ENCODE results near the gene TNFRSF18.
"Not testable (repeated sequence)": the region's sequence is repeated elsewhere in the genome, so short reads cannot be mapped to it uniquely, and the experiment has no call there.

The TNFRSF18 gene

GRCh38 chr1:1196431-1197187 lies 9.8 kb downstream of the TNFRSF18 start:
- DNase-seq = no peak

DNA sequence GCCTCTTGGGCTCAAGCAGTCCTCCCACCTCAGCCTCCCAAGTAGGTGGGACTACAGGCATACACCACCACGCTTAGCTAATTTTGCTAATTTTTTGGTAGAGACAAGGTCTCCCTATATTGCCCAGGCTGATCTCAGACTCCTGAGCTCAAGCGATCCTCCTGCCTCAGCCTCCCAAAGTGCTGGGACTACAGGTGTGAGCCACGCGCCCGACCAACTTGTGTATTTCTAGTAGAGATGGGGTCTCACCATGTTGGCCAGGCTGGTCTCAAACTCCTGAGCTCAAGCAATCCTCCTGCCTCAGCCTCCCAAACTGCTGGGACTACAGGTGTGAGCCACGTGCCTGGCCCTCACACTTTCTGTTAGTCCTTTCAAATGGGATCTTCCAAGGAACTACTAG lies 10.7 kb downstream of the TNFRSF18 start:
- not testable (repeated sequence) for DNase-seq

GRCh38 chr1:1194723-1195122 lies 11.7 kb downstream of the TNFRSF18 start:
- DNase-seq = no peak

DNA sequence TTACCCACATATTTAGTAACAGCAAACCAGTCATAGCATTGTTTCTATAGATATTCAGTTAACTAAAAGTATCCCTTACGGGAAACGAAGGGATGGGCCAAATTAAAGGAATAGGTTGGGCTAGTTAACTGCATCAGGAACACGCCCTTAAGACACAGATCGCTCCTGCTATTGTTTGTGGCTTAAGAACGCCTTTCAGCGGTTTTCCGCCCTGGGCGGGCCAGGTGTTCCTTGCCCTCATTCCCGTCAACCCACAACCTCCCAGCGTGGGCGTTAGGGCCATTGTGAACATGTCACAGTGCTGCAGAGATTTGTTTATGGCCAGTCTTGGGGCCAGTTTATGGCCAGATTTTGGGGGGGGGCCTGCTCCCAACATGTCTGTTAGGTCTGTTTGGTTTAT lies 14.7 kb downstream of the TNFRSF18 start:
- no peak for DNase-seq

DNA sequence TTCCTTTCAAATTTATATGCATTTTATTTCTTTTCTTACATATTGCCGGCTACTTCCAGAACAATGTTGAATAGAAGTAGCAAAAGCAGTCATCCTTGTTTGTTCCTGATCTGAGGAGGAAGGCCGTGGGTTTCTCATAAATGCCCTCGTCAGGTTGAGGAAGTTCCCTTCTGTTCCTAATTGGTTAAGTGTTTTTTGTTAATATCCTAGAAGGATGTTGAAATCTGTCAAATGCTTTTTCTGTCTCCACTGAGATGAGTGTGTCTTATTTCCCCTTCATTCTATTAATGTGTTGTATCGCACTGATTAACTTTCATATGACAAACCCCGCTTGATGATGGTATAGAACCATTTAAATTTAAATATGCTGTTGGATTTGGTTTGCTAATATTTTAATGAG lies 17.3 kb downstream of the TNFRSF18 start:
- DNase-seq = no peak

DNA sequence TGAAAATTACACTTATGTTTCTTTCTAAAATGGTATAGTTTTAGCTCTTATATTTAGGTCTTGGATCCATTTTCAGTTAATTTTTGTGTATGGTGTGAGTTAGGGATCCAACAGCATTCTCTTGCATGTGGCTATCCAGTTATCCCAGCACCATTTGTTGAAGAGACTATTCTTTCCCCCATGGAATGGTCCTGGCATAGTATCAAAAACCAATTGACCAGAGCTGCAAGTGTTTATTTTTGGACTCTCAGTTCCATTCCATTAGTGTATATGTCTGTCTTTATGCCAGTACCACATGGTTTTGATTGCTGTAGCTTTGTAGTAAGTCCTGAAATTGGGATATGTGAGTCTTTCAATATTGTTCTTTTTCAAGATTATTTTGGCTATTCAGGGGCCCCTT lies 18.5 kb downstream of the TNFRSF18 start:
- DNase-seq = no peak

GRCh38 chr1:1185101-1185765 lies 21.2 kb downstream of the TNFRSF18 start:
- no peak for DNase-seq

- DNase-seq = no peak
Observed at GRCh38 chr1:1183833-1184775, 22.3 kb downstream of the TNFRSF18 start.

- DNase-seq = no peak
Observed at GRCh38 chr1:1183221-1183747, 23.1 kb downstream of the TNFRSF18 start.

- no peak for DNase-seq
Observed at GRCh38 chr1:1182491-1183220, 23.7 kb downstream of the TNFRSF18 start.

- DNase-seq = no peak
Observed at GRCh38 chr1:1181938-1182410, 24.4 kb downstream of the TNFRSF18 start.

DNA sequence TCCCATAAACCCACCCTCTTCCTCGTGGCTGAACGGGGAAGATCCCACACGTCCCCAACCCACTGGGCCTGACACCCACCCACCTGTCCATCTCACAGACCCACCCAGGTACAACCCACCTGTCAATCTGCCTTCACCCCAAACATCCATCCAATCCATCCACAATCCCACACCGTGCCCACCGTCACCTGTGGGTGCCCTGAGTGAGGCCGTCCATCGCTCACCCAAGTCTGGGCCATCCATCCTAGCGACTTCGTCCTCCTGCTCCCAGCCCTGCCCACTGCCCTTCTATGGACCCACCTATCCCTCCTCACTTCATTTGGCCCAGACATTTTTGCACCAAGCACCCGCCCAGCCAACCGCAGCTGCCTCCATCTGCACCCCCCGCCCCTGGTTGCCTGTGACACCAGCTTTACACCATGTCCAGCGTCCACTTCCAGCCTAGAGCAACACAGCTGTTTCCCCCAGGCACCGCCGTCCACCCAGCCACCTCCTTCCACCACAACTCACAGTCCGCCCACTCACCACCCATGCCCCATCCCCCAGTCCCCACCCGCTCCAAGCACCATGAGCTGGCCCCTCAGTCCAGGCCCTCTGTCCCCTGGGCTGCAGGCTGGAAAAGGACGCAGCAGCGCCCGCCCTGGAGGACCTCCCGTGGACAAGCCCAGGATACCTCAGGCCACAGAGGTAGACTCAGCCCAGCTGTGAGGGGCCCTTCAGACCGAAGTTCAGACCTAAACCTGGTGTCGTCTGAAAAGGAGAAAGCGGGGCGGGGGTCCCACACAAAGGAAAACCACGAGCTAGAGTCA lies 25.1 kb downstream of the TNFRSF18 start:
- DNase-seq = no peak

DNA sequence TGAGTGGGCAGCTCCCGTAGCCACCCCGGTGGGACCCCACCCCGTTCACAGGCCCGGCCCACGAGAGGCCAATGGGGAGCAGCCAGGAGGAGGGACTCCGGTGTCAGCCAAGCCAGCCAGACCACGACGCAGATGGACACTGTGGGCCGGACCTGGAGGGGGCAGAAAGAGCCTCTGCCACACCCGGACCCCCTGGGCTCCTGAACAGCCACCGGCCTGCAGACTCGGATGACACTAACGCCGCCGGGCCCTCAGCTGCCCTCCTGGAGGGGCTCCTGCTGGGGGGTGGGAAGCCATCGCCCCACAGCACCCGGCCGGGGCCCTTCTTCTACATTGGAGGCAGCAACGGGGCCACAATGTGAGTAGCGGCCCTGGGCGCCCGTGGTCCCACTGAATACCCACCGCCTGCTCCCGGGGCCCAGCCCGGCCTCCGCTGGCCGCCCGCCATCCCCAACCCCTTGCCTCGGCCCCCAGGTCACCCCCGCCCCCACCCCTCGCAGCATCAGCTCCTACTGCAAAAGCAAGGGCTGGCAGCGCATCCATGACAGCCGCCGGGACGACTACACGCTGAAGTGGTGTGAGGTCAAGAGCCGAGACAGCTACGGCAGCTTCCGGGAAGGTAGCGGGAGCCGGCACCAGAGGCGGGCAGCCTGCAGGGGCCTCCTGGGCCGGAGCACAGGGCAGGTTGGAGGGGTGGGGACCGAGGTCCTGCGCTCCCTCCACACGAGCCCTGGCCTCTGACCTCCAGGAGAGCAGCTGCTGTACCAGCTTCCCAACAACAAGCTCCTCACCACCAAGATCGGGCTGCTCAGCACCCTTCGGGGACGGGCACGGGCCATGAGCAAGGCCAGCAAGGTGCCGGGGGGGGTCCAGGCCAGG lies 26.2 kb downstream of the TNFRSF18 start:
- no peak for DNase-seq

DNA sequence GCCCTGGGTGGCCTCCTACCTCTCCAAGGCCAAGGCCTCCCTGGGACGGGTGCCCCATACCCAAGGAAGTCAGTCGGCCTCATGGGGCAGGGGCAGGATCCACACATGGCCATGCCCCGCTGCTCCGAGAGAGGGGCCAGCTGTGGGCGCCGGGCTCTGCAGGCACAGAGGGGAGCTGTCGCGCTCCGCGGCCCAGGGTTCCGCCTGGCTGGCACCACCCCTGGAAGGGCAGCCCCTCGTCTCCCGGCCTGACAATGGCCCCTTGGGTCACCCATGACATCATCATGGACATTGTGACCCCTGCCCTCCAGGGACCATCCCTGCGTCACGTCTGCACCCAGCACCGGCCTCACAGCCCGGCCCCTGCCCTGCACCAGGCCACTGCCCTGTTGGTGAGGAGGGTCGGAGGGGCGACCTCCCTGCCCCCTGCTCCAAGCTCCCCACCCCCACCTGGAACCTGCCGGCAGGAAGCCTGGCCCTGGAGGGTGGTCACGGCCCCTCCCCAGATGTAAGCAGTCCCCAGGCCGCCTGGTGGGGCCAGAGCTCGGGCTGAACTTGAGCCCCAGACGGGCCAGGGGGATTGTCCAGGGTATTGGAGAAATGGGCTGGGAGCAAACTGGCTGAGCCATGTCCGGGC lies 26.9 kb downstream of the TNFRSF18 start:
- no peak for DNase-seq

- no peak for DNase-seq
Observed at GRCh38 chr1:1178794-1179331, 27.5 kb downstream of the TNFRSF18 start.

DNA sequence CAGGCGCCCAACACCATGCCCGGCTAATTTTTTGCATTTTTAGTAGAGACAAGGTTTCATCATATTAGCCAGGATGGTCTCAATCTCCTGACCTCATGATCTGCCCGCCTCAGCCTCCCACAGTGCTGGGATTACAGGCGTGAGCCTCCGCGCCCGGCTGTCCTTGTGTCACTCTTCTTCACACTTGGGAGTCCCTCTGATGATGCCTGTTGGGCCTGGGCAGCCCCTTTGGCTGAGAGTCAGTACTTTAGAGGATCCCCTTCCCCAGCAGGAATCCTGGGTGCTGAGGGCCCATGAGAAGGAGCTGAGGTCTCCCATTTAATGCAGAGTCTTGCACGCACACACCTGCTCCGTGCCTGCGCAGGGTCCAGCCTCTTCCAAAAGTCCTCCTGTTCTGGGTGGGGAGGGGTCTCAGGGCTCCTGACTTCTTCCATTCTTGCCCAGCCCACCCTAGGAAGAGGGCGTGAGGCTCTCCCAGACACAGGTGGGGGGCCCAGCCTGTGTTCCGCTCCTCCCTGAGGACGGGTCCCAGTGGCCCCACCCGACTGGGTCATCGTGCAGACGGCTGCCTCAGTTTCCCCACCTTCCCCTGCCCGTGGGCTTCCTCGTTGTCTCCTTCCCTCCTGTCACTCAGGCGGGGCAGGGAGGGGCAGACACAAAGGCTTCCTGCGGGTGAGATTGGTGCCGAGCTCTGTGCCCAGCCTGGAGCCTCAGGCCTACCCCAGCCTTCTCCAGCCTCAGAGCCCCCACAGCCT lies 28.8 kb downstream of the TNFRSF18 start:
- no peak for DNase-seq

DNA sequence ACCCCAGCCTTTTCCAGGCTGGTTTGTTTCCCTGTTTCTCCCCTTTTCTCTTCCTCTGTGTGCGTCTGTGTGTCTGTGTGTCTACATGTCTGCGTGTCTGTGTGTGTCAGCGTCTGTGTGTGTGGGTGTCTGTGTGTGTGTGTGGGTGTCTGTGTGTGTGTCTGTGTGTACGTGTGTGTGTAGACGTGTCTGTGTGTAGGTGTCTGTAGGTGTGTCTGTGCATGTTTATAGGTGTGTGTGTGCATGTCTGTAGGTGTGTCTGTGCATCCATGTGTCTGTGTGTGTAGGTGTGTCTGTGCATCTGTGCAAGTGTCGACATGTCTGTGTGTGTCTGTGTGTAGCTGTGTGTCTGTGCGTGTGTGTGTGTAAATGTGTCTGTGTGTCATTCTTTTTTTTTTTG lies 29.5 kb downstream of the TNFRSF18 start:
- DNase-seq = no peak

DNA sequence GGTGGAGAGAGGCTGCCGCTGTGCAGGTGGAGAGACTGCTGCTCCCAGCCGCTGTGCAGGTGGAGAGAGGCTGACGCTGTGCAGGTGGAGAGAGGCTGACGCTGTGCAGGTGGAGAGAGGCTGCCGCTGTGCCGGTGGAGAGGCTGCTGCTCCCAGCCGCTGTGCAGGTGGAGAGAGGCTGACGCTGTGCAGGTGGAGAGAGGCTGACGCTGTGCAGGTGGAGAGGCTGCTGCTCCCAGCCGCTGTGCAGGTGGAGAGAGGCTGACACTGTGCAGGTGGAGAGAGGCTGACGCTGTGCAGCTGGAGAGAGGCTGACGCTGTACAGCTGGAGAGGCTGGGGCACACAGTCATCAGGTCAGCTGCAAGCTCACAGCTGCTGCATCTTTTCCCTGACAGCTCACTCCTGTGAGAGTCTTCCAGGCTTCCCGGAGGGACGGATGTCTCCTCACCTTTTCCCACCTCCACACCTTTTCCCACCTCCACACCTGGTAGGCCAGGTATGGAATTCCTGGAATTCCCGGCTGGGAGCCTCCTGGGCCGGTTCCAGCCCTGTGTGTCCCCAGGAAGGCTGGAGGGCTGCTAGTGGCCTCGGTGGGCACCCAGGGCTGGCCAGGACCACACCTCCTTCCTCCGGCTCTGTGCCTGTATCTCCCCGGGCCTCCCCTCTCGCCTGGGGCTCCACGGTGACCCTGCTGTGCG lies 30.2 kb downstream of the TNFRSF18 start:
- not testable (repeated sequence) for DNase-seq

Measured in cortex of kidney (tissue), 1 donor.